IPS-15b (cell line): ENCODE data around the gene GNPAT.
"Not testable (repeated sequence)": the region's sequence is repeated elsewhere in the genome, so short reads cannot be mapped to it uniquely, and the experiment has no call there.

Source experiments
- H3K27me3 ChIP-seq: one replicate; pipeline ENCODE4 v1.6.1; 2013; ENCODE audit warnings: low read length; ENCODE audit not compliant: control insufficient read depth, insufficient read depth
- H3K36me3 ChIP-seq: one replicate; pipeline ENCODE4 v1.6.1; 2013; ENCODE audit warnings: low read length; ENCODE audit not compliant: control insufficient read depth, insufficient read depth
- H3K4me1 ChIP-seq: one replicate; pipeline ENCODE4 v1.6.1; 2013; ENCODE audit warnings: mild to moderate bottlenecking, low read length; ENCODE audit not compliant: control insufficient read depth, insufficient read depth
- H3K4me3 ChIP-seq: one replicate; pipeline ENCODE4 v1.5.1; 2013; ENCODE audit warnings: low read depth, low read length
- H3K9ac ChIP-seq: one replicate; pipeline ENCODE4 v1.6.1; 2013; ENCODE audit warnings: low read depth, mild to moderate bottlenecking, low read length
- H3K9me3 ChIP-seq: one replicate; pipeline ENCODE4 v1.6.1; 2013; ENCODE audit warnings: mild to moderate bottlenecking, low read length; ENCODE audit not compliant: control insufficient read depth, insufficient read depth

GNPAT gene

DNA sequence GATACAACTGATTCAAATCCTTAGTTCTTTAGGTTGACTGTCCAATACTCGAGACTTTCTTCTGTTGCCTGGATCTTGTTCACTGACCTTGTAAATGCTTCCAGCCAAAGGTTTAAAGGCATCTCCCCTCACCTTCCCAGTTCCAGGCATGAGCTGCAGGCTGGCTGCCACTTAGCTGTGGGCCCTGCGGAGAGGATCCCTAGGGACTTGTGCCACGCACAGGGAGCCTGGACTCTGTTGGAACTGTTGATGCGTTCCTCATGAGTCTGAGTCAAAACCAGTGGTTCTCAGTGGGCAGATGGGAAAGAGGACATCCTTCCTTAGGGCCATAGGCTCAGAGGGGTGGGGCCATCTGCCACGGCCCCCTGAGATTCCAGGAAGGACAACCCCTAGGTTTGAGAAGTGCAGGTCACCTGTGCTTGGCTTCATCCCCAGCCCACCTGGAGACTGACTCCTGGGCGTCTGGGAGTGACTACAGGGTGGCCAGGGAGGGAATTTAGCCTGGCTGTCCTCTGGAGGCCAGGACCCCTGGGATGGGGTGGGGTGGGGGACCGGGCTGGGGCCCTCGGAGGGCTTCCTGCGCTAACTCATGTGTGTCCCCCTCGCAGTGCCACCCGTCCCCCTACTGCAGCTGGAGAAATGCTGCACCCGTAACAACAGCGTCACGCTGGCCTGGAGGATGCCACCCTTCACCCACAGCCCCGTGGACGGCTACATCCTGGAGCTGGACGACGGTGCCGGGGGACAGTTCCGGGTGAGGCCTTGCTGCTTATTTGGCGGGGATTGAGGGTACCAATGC lies 37.6 kb upstream of the GNPAT start:
- Histone ChIP-seq H3K36me3 (no peaks in the 10 kb centered on the region), H3K9ac (no peak overlapping the region), H3K27me3 (peaks cover 14% of the 10 kb centered on the region)

DNA sequence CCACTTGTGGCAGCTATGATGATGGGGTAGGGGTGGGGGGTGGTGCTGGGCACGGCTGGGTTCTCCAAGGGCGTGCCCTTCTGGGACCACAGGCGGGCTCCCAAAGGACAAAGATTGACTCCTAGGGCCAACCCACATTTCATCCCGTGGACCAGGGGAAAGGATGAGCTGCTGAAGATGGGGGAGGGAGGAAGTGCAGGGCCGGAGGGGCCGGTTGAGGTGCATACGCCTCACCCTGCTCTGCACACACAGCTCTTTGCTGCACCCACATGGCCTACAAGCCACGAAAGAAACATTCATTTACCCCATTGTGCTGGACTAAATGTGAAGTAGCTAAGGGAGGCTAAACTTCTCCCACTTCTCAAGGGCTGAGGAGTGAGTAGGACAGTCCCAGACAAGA lies 34.2 kb upstream of the GNPAT start:
- H3K4me1 ChIP-seq: no peaks in the 10 kb centered on the region
- no peak overlapping the region for H3K9ac ChIP-seq
- H3K27me3 ChIP-seq: peaks cover 19% of the 10 kb centered on the region
- H3K9me3 ChIP-seq: no peaks in the 10 kb centered on the region
- H3K4me3 ChIP-seq: no peak overlapping the region
- no peaks in the 10 kb centered on the region for H3K36me3 ChIP-seq

More for the DNA sequence above, 37.6 kb upstream of the GNPAT start:
- H3K4me1 ChIP-seq: no peaks in the 10 kb centered on the region
- no peak overlapping the region for H3K4me3 ChIP-seq
- no peaks in the 10 kb centered on the region for H3K9me3 ChIP-seq

DNA sequence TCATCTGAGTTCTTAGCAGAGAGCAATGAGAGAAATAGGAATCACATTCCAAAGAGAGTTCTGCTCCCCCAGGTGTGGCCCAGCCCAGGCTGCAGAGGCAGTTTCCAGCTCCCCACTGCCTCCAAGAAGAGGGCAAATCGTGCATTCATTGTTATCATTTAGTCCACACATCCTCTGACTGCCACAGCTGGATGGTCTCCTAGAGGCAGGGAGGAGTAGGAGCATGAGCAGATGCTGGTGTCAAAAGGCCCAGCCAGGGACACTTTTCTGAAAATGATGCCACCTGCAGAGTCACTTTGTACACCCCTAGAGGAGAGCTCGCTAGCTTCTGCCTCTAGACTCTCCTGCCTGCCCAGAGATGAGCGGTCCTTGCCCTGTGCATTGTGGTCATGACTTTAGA lies 33.6 kb upstream of the GNPAT start:
- Histone ChIP-seq H3K4me1 (no peaks in the 10 kb centered on the region), H3K27me3 (peaks cover 14% of the 10 kb centered on the region)

DNA sequence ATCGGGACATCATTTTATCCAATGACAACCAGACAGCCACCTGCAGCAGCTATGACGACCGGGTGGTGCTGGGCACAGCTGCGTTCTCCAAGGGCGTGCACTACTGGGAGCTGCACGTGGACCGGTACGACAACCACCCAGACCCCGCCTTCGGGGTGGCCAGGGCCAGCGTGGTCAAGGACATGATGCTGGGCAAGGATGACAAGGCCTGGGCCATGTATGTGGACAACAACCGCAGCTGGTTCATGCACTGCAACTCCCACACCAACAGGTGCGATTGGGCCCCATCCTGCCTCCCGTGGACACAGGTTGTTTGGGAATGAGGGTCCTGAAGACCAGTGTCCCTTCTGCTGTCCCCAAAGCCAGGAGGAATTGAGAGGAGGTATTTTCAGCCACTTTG lies 32.0 kb upstream of the GNPAT start:
- Histone ChIP-seq H3K36me3 (no peaks in the 10 kb centered on the region), H3K9ac (no peak overlapping the region), H3K4me3 (no peak overlapping the region), H3K4me1 (no peaks in the 10 kb centered on the region), H3K27me3 (peaks cover 24% of the 10 kb centered on the region), H3K9me3 (no peaks in the 10 kb centered on the region)

More for the DNA sequence above, 33.6 kb upstream of the GNPAT start:
- Histone ChIP-seq H3K36me3 (no peaks in the 10 kb centered on the region), H3K9me3 (no peaks in the 10 kb centered on the region), H3K4me3 (no peak overlapping the region), H3K9ac (no peak overlapping the region)

DNA sequence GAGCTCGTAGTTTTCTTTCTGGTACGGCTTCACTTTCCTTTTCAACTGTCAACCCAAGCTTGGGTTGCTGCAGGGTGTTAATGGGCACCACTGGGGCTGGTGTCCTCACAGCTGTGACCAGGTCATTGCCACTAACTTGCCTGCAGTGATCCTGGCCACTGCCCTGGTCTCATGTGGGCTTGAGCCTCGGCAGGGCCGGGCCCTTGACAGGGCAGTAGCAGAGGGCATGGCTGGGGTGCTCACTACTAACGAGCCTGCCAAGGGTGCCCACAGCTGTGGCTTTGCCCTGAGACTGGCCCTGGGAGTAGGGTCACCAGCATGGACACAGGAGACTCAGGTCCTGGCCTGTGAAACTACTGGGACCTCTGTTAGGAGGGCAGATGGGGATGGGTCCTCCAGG lies 31.5 kb upstream of the GNPAT start:
- Histone ChIP-seq H3K36me3 (no peaks in the 10 kb centered on the region), H3K4me3 (no peak overlapping the region), H3K27me3 (peaks cover 27% of the 10 kb centered on the region), H3K9me3 (no peaks in the 10 kb centered on the region), H3K9ac (no peak overlapping the region), H3K4me1 (no peaks in the 10 kb centered on the region)

DNA sequence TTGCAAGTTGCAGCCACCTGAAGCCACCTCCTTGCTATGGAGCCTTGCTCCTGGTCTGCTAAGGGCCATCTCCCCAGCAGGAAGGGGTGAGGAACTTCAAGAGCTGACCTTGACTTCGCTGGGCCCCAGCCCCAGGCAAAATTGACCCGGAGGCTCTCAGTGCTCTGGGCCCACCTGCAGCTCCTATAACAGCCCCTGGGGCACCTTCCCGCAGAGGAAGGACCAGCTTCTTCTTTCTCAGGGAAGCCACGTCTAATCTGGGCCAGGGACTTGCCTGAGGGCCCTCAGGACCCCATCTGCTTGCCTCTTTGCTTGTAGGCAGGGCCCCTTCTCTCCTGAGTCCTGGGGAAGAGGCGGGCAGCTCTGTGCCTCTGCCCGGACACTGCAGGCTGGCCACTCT lies 30.9 kb upstream of the GNPAT start:
- Histone ChIP-seq H3K4me3 (no peak overlapping the region), H3K27me3 (peaks cover 31% of the 10 kb centered on the region), H3K36me3 (no peaks in the 10 kb centered on the region), H3K9me3 (no peaks in the 10 kb centered on the region), H3K9ac (no peak overlapping the region), H3K4me1 (no peaks in the 10 kb centered on the region)

DNA sequence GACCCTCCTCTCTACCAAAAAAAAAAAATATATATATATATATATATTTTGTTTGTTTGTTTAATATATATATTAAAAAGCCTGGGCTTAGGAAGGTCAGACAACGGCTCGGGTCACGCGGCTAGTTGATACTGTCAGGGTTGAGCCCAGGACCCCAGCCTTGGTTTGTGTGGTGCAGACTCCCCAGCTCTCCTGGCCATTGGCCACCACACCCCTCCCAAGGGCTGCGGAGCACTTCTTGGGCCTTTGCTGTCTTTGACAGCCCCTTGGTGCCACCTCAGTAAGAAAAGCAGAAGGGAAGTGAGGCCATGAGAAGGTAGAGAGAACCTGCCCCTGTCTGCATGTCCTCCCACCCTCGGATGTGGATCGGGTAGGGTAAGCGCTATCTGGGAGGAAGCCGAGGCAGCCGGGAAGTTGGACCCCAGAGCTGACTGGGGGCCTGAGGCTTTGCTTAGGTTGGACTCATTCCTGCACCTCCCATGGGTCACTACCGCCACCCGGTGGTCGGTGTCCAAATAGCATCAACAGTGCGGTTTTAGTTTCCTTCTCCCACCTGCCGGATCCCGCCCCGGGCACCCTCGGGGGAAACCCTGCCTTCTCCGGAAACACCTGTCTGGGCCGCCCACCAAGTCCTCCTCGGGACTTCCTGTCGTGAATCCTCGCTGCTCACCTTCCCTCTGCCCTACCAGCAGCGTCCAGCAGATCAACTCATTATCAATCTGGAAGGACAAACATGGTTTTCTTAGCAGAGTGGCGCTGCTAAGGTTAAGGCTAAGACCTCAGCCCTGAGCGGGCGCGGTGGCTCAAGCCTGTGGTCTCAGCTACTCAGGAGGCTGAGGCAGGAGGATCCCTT lies 29.8 kb upstream of the GNPAT start:
- Histone ChIP-seq H3K4me3 (no peak overlapping the region), H3K36me3 (no peaks in the 10 kb centered on the region), H3K4me1 (no peaks in the 10 kb centered on the region), H3K27me3 (peaks cover 42% of the 10 kb centered on the region), H3K9ac (no peak overlapping the region), H3K9me3 (no peaks in the 10 kb centered on the region)

DNA sequence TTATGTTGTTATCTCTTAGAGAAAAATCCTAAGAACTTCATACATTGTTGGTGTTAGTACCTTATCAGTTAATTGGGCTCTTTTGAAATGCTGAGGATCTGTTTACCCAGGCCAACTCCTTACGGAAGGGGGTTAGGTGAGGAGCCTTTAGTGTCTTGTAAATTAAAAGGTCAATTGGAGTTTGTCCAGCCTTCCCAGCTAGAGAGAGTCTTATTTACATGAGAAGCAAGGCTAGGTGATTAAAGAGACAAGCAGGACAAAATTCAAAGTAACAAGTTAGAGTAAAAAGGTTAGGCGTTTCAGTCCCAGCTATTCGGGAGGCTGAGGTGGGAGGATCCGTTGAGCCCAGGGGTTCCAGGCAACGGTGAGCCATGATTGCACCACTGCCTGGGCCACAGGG lies 28.7 kb upstream of the GNPAT start:
- H3K4me1 ChIP-seq, H3K9ac ChIP-seq, H3K36me3 ChIP-seq, H3K9me3 ChIP-seq, H3K4me3 ChIP-seq: not testable (repeated sequence)
- H3K27me3 ChIP-seq: peaks cover 51% of the 10 kb centered on the region

DNA sequence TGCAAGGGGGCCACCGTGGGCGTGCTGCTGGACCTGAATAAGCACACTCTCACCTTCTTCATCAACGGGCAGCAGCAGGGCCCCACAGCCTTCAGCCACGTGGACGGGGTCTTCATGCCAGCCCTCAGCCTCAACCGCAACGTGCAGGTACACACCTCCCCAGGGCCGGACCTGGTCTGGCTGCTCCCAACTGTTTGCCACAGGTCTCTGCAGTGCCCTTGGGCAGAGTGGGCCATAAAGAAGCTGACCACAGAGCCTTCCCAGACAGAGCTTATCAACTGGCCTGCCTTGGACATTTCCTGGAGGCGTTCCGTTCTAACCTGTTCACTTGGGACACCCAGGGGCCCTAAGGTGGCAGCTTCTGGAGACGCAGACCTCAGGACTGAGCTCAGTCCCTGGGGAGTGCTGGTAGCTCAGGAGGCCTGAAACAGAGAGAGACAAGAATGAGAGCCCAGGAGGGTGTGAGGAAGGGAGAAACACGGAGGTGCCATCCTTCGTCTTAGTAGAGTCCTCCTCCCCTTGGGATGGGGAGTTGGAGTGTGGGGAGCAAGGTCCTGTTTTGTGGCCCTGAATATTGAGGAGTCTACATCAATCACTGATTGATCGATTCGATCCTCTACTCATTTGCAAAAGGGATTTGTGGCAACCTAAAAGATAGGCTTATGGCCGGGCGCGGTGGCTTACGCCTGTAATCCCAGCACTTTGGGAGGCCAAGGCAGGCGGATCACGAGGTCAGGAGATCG lies 27.0 kb upstream of the GNPAT start:
- no peaks in the 10 kb centered on the region for H3K36me3 ChIP-seq
- peaks cover 64% of the 10 kb centered on the region for H3K27me3 ChIP-seq
- no peak overlapping the region for H3K4me3 ChIP-seq
- no peaks in the 10 kb centered on the region for H3K9me3 ChIP-seq
- H3K9ac ChIP-seq: no peak overlapping the region
- H3K4me1 ChIP-seq: no peaks in the 10 kb centered on the region

DNA sequence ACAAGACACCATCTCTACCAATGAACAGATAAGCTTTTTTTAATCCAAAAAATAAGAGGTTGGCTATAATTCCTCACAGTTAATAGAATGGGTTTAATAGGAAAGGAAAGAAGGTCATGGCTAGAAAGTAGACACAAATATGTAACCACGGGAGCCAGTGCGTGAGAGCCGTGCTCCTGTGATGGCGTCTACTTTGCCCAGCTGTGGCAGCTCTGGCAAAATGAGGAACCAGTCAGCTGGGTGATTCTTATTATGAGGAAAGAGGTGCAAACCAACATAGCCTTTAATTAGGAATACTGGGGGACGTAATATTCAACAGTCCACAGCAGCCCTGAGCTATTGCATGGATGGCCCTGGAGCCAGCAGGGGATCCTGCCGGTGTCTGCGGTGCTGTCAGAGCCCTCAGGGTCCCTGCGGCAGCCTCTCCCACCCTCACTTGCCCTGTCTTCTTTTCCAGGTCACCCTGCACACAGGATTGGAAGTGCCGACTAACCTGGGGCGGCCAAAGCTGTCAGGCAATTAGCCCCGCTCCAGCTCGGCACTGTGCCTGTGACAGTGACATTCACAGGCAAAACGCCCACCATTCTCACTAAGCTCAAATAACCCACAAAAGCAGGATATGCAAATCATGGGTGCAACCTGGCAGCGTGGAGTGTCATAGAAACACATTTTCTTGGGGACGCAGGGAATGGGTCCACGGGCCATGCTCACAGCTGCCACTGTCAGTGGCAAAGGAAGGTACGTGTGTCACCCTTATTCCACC lies 25.9 kb upstream of the GNPAT start:
- no peaks in the 10 kb centered on the region for H3K36me3 ChIP-seq
- H3K9ac ChIP-seq: no peak overlapping the region
- no peak overlapping the region for H3K4me3 ChIP-seq
- H3K27me3 ChIP-seq: peaks cover 62% of the 10 kb centered on the region
- H3K4me1 ChIP-seq: no peaks in the 10 kb centered on the region
- H3K9me3 ChIP-seq: no peaks in the 10 kb centered on the region

DNA sequence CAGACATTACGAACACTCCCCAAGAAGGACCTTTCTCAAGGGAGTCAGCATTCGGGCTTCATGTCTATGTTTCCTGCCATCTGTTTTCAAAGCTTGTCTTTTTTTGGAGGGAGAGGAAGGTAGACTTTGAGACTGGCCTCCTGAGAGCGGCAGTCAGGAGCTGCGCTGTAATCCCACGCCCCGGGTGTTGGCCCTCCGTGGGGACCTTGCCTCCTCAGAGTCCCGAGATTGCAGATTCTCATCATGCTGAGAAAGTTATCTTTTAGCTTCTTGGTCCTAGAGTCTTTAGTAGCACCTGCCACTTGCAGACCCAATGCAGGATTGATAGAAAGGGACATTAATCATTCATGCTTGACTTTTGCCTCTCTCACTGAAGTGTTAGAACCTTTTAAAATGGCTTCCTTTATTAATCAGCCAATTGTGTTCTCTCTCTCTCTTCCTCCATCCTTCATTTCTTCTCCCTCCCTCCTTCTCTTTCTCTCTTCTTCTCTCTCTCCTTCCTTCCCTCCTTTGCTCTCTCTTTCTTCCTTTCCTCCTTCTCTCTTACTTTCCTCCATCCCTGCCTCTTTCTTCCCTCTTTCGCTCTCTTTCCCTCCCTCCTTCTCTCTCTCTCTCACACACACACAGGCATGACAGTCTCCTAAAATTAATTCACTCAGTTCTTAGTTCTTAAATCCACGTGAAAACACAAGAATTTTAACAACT lies 25.2 kb upstream of the GNPAT start:
- Histone ChIP-seq H3K27me3 (peaks cover 59% of the 10 kb centered on the region), H3K4me3 (no peak overlapping the region), H3K4me1 (no peaks in the 10 kb centered on the region), H3K9me3 (no peaks in the 10 kb centered on the region), H3K36me3 (no peaks in the 10 kb centered on the region), H3K9ac (no peak overlapping the region)
